ENCODE measurements around the gene CACNB1.

- TF ChIP-seq CTCF (IDR thresholded peaks at IDR 0.05): no peak
- TF ChIP-seq POLR2A (IDR thresholded peaks at IDR 0.05): no peak
Measured at GRCh38 chr17:39191750-39192510, 5.5 kb downstream of the CACNB1 start.
